Stimulated activated memory B cell treated with anti-CD40 and anti-IgM and Interleukin-4, amounts not matched to agents 10 μg/mL and 1 μg/mL and 100 μg/mL, for 72 hours (primary cell): Measurements from ENCODE around the gene MGAT3.

Source experiments
- ATAC-seq: fragments of 150-1000 bp; cut with Tn5 transposase; 2 replicates; pipeline ENCODE4 v1.10.0; 2021
- H3K27ac Mint-ChIP-seq: one replicate; pipeline ENCODE4 v1.8.0; 2022; ENCODE audit warnings: mild to moderate bottlenecking, mixed read lengths
- H3K27me3 Mint-ChIP-seq: one replicate; pipeline ENCODE4 v1.8.0; 2022; ENCODE audit warnings: mixed read lengths
- H3K36me3 Mint-ChIP-seq: one replicate; pipeline ENCODE4 v1.8.0; 2022; ENCODE audit warnings: mixed read lengths
- H3K4me1 Mint-ChIP-seq: one replicate; pipeline ENCODE4 v1.8.0; 2022; ENCODE audit warnings: mixed read lengths
- H3K4me3 Mint-ChIP-seq: one replicate; pipeline ENCODE4 v1.8.0; 2022; ENCODE audit warnings: mild to moderate bottlenecking, moderate library complexity, mixed read lengths
- H3K9me3 Mint-ChIP-seq: one replicate; pipeline ENCODE4 v1.8.0; 2022; ENCODE audit warnings: mixed read lengths

MGAT3 gene

GRCh38 chr22:39422101-39422500 lies 34.7 kb upstream of the MGAT3 start:
- Mint-ChIP-seq H3K27ac (no peak overlapping the region), H3K4me1 (no peaks in the 10 kb centered on the region), H3K36me3 (peaks cover 68% of the 10 kb centered on the region), H3K4me3 (no peak overlapping the region), H3K9me3 (no peaks in the 10 kb centered on the region), H3K27me3 (no peaks in the 10 kb centered on the region)
- no peak for ATAC-seq

GRCh38 chr22:39422721-39423120 lies 34.1 kb upstream of the MGAT3 start:
- no peak overlapping the region for H3K27ac Mint-ChIP-seq
- H3K9me3 Mint-ChIP-seq: no peaks in the 10 kb centered on the region
- no peaks in the 10 kb centered on the region for H3K4me1 Mint-ChIP-seq
- no peaks in the 10 kb centered on the region for H3K27me3 Mint-ChIP-seq
- no peak for ATAC-seq
- H3K4me3 Mint-ChIP-seq: no peak overlapping the region
- H3K36me3 Mint-ChIP-seq: peaks cover 66% of the 10 kb centered on the region

- Mint-ChIP-seq H3K36me3 (peaks cover 59% of the 10 kb centered on the region), H3K27ac (no peak overlapping the region), H3K4me3 (no peak overlapping the region), H3K9me3 (no peaks in the 10 kb centered on the region), H3K4me1 (no peaks in the 10 kb centered on the region), H3K27me3 (no peaks in the 10 kb centered on the region)
- no peak for ATAC-seq
Observed at GRCh38 chr22:39423976-39424375, 32.8 kb upstream of the MGAT3 start.

GRCh38 chr22:39426380-39427043 lies 30.3 kb upstream of the MGAT3 start:
- no peaks in the 10 kb centered on the region for H3K27me3 Mint-ChIP-seq
- peaks cover 40% of the 10 kb centered on the region for H3K36me3 Mint-ChIP-seq
- no peak for ATAC-seq
- H3K4me1 Mint-ChIP-seq: no peaks in the 10 kb centered on the region
- H3K9me3 Mint-ChIP-seq: no peaks in the 10 kb centered on the region
- H3K27ac Mint-ChIP-seq: no peak overlapping the region
- no peak overlapping the region for H3K4me3 Mint-ChIP-seq

GRCh38 chr22:39427751-39428596 lies 28.8 kb upstream of the MGAT3 start:
- H3K9me3 Mint-ChIP-seq: no peaks in the 10 kb centered on the region
- H3K27ac Mint-ChIP-seq: no peak overlapping the region
- no peaks in the 10 kb centered on the region for H3K27me3 Mint-ChIP-seq
- peaks cover 34% of the 10 kb centered on the region for H3K36me3 Mint-ChIP-seq
- no peak overlapping the region for H3K4me3 Mint-ChIP-seq
- ATAC-seq: no peak
- H3K4me1 Mint-ChIP-seq: no peaks in the 10 kb centered on the region

GRCh38 chr22:39428597-39429071 lies 28.2 kb upstream of the MGAT3 start:
- Mint-ChIP-seq H3K27ac (no peak overlapping the region), H3K27me3 (no peaks in the 10 kb centered on the region), H3K4me1 (no peaks in the 10 kb centered on the region), H3K4me3 (no peak overlapping the region), H3K9me3 (no peaks in the 10 kb centered on the region), H3K36me3 (peaks cover 35% of the 10 kb centered on the region)
- no peak for ATAC-seq

- Mint-ChIP-seq H3K36me3 (peaks cover 34% of the 10 kb centered on the region), H3K4me3 (no peak overlapping the region), H3K27me3 (no peaks in the 10 kb centered on the region), H3K27ac (no peak overlapping the region), H3K9me3 (no peaks in the 10 kb centered on the region), H3K4me1 (no peaks in the 10 kb centered on the region)
- no peak for ATAC-seq
Observed at GRCh38 chr22:39429186-39429585, 27.6 kb upstream of the MGAT3 start.

GRCh38 chr22:39429916-39430575 lies 26.8 kb upstream of the MGAT3 start:
- H3K27ac Mint-ChIP-seq: no peak overlapping the region
- ATAC-seq: no peak
- H3K36me3 Mint-ChIP-seq: peaks cover 33% of the 10 kb centered on the region
- H3K9me3 Mint-ChIP-seq: no peaks in the 10 kb centered on the region
- H3K27me3 Mint-ChIP-seq: no peaks in the 10 kb centered on the region
- H3K4me1 Mint-ChIP-seq: no peaks in the 10 kb centered on the region
- no peak overlapping the region for H3K4me3 Mint-ChIP-seq

- Mint-ChIP-seq H3K36me3 (peaks cover 33% of the 10 kb centered on the region), H3K27me3 (no peaks in the 10 kb centered on the region), H3K4me3 (no peak overlapping the region), H3K27ac (no peak overlapping the region), H3K9me3 (no peaks in the 10 kb centered on the region), H3K4me1 (no peaks in the 10 kb centered on the region)
- ATAC-seq: no peak
Observed at GRCh38 chr22:39430576-39431150, 26.1 kb upstream of the MGAT3 start.

- H3K4me3 Mint-ChIP-seq: no peak overlapping the region
- no peaks in the 10 kb centered on the region for H3K27me3 Mint-ChIP-seq
- no peak for ATAC-seq
- no peaks in the 10 kb centered on the region for H3K4me1 Mint-ChIP-seq
- no peak overlapping the region for H3K27ac Mint-ChIP-seq
- H3K9me3 Mint-ChIP-seq: no peaks in the 10 kb centered on the region
- peaks cover 29% of the 10 kb centered on the region for H3K36me3 Mint-ChIP-seq
Observed at GRCh38 chr22:39431216-39431801, 25.5 kb upstream of the MGAT3 start.

GRCh38 chr22:39431821-39432251 lies 25.0 kb upstream of the MGAT3 start:
- Mint-ChIP-seq H3K4me1 (peaks cover 5% of the 10 kb centered on the region), H3K36me3 (peaks cover 23% of the 10 kb centered on the region)

GRCh38 chr22:39432361-39432811 lies 24.4 kb upstream of the MGAT3 start:
- Mint-ChIP-seq H3K27me3 (no peaks in the 10 kb centered on the region), H3K4me1 (peaks cover 10% of the 10 kb centered on the region), H3K27ac (no peak overlapping the region), H3K9me3 (no peaks in the 10 kb centered on the region), H3K36me3 (peaks cover 18% of the 10 kb centered on the region), H3K4me3 (no peak overlapping the region)
- no peak for ATAC-seq

More at GRCh38 chr22:39431821-39432251, 25.0 kb upstream of the MGAT3 start:
- no peak overlapping the region for H3K27ac Mint-ChIP-seq
- no peaks in the 10 kb centered on the region for H3K9me3 Mint-ChIP-seq
- H3K4me3 Mint-ChIP-seq: no peak overlapping the region
- no peaks in the 10 kb centered on the region for H3K27me3 Mint-ChIP-seq
- ATAC-seq: no peak

- Mint-ChIP-seq H3K27me3 (no peaks in the 10 kb centered on the region), H3K4me3 (no peak overlapping the region), H3K9me3 (no peaks in the 10 kb centered on the region), H3K27ac (no peak overlapping the region), H3K36me3 (peaks cover 13% of the 10 kb centered on the region), H3K4me1 (peaks cover 22% of the 10 kb centered on the region)
- no peak for ATAC-seq
Observed at GRCh38 chr22:39433476-39434242, 23.2 kb upstream of the MGAT3 start.

- peaks cover 28% of the 10 kb centered on the region for H3K4me1 Mint-ChIP-seq
- no peaks in the 10 kb centered on the region for H3K27me3 Mint-ChIP-seq
- no peak overlapping the region for H3K4me3 Mint-ChIP-seq
- no peaks in the 10 kb centered on the region for H3K9me3 Mint-ChIP-seq
- peaks cover 13% of the 10 kb centered on the region for H3K36me3 Mint-ChIP-seq
- ATAC-seq: no peak
- H3K27ac Mint-ChIP-seq: no peak overlapping the region
Observed at GRCh38 chr22:39434243-39434653, 22.6 kb upstream of the MGAT3 start.
